Stromal cell of bone marrow (primary cell): ENCODE data around the gene TRA2A.
"Not testable (repeated sequence)": the region's sequence is repeated elsewhere in the genome, so short reads cannot be mapped to it uniquely, and the experiment has no call there.

Experiments used
- DNase-seq: peaks from one replicate; pipeline ENCODE4 v3.0.0-alpha.2; 2012; ENCODE audit warnings: low read depth

Gene TRA2A

GRCh38 chr7:23494009-23494408 lies 37.8 kb downstream of the TRA2A start:
- DNase-seq, result no peak

- DNase-seq, result no peak
Observed at GRCh38 chr7:23491502-23491901, 40.3 kb downstream of the TRA2A start.

- no peak for DNase-seq
Observed at GRCh38 chr7:23490357-23491135, 41.2 kb downstream of the TRA2A start.

GRCh38 chr7:23488714-23489113 lies 43.1 kb downstream of the TRA2A start:
- not testable (repeated sequence) for DNase-seq

- no peak for DNase-seq
Observed at GRCh38 chr7:23487670-23488069, 44.1 kb downstream of the TRA2A start.

GRCh38 chr7:23486002-23486773 lies 45.6 kb downstream of the TRA2A start:
- DNase-seq, result no peak

GRCh38 chr7:23482686-23483085 lies 49.1 kb downstream of the TRA2A start:
- DNase-seq, result no peak

- no peak for DNase-seq
Observed at GRCh38 chr7:23477962-23478866, 53.6 kb downstream of the TRA2A start.

GRCh38 chr7:23477157-23477499 lies 54.7 kb downstream of the TRA2A start:
- DNase-seq, result no peak

GRCh38 chr7:23476286-23477156 lies 55.3 kb downstream of the TRA2A start:
- DNase-seq, result no peak

- no peak for DNase-seq
Observed at GRCh38 chr7:23475576-23475839, 56.3 kb downstream of the TRA2A start.

GRCh38 chr7:23474829-23475575 lies 56.8 kb downstream of the TRA2A start:
- DNase-seq, result no peak

GRCh38 chr7:23474094-23474828 lies 57.5 kb downstream of the TRA2A start:
- DNase-seq, result peak; percentile 44

- no peak for DNase-seq
Observed at GRCh38 chr7:23473844-23474093, 58.0 kb downstream of the TRA2A start.

- DNase-seq, result no peak
Observed at GRCh38 chr7:23472956-23473843, 58.6 kb downstream of the TRA2A start.

GRCh38 chr7:23472556-23472955 lies 59.2 kb downstream of the TRA2A start:
- no peak for DNase-seq

GRCh38 chr7:23472046-23472445 lies 59.7 kb downstream of the TRA2A start:
- DNase-seq, result no peak

GRCh38 chr7:23471106-23471859 lies 60.5 kb downstream of the TRA2A start:
- DNase-seq, result no peak
